ENCODE measurements around the gene SLC44A4.

SLC44A4 gene

GRCh38 chr6:31826793-31827285 lies 52.0 kb downstream of the SLC44A4 start (continued):
- TF ChIP-seq ZBTB21 (tag by site-specific recombination; IDR thresholded peaks at IDR 0.05) (no peak), ZNF341 (tag by site-specific recombination; IDR thresholded peaks at IDR 0.05; ENCODE audit: low read depth) (no peak), ZNF768 (tag by site-specific recombination; IDR thresholded peaks at IDR 0.05) (no peak), ZEB2 (tag by site-specific recombination; IDR thresholded peaks at IDR 0.05) (peak; percentile 62; the same call in 1 of the 2 replicates), KLF1 (tag by site-specific recombination; IDR thresholded peaks at IDR 0.05) (peak; percentile 87), ZNF843 (tag by site-specific recombination; IDR thresholded peaks at IDR 0.05) (no peak), ZNF707 (tag by site-specific recombination; IDR thresholded peaks at IDR 0.05) (no peak), ZNF660 (tag by site-specific recombination; IDR thresholded peaks at IDR 0.05) (peak; percentile 88; the same call in 1 of the 2 replicates), ZSCAN30 (tag by site-specific recombination; IDR thresholded peaks at IDR 0.05) (peak; percentile 56; the same call in 1 of the 2 replicates), ZNF2 (tag by site-specific recombination; IDR thresholded peaks at IDR 0.05) (no peak), SP3 (tag by site-specific recombination; IDR thresholded peaks at IDR 0.05) (peak; percentile 66), ZFP37 (tag by site-specific recombination; IDR thresholded peaks at IDR 0.05) (no peak), YY2 (tag by site-specific recombination; IDR thresholded peaks at IDR 0.05) (peak; percentile 45; the same call in 1 of the 2 replicates), KLF10 (tag by site-specific recombination; IDR thresholded peaks at IDR 0.05) (peak; percentile 96), ZNF776 (tag by site-specific recombination; IDR thresholded peaks at IDR 0.05; ENCODE audit: borderline replicate concordance) (no peak), HIC1 (tag by site-specific recombination; IDR thresholded peaks at IDR 0.05) (no peak), ZXDB (tag by site-specific recombination; IDR thresholded peaks at IDR 0.05) (peak; percentile 57), SALL2 (tag by site-specific recombination; IDR thresholded peaks at IDR 0.05; ENCODE audit: borderline replicate concordance) (no peak), ZNF146 (tag by site-specific recombination; IDR thresholded peaks at IDR 0.05) (no peak), ZNF394 (tag by site-specific recombination; IDR thresholded peaks at IDR 0.05; ENCODE audit: borderline replicate concordance) (peak; percentile 52; the same call in 1 of the 2 replicates), ZNF19 (tag by site-specific recombination; IDR thresholded peaks at IDR 0.05; ENCODE audit: low read depth) (no peak), ZNF530 (tag by site-specific recombination; IDR thresholded peaks at IDR 0.05; ENCODE audit: low read depth) (no peak), KLF8 (tag by site-specific recombination; IDR thresholded peaks at IDR 0.05) (peak; percentile 91), ZNF777 (tag by site-specific recombination; IDR thresholded peaks at IDR 0.05; ENCODE audit: borderline replicate concordance) (no peak), ZNF221 (tag by site-specific recombination; IDR thresholded peaks at IDR 0.05; ENCODE audit: borderline replicate concordance) (no peak), EGR2 (tag by site-specific recombination; IDR thresholded peaks at IDR 0.05; ENCODE audit: low read depth) (no peak), ZNF596 (tag by site-specific recombination; IDR thresholded peaks at IDR 0.05) (no peak), ZNF426 (tag by site-specific recombination; IDR thresholded peaks at IDR 0.05) (no peak), ZBTB7A (tag by site-specific recombination; IDR thresholded peaks at IDR 0.05; ENCODE audit: low read depth) (no peak), ZNF324 (tag by site-specific recombination; IDR thresholded peaks at IDR 0.05) (peak; percentile 76), ZNF488 (tag by site-specific recombination; IDR thresholded peaks at IDR 0.05) (no peak), GLIS1 (tag by site-specific recombination; IDR thresholded peaks at IDR 0.05) (no peak), ZNF169 (tag by site-specific recombination; IDR thresholded peaks at IDR 0.05) (no peak), ZBTB17 (tag by site-specific recombination; IDR thresholded peaks at IDR 0.05) (no peak), ZNF175 (tag by site-specific recombination; IDR thresholded peaks at IDR 0.05) (no peak), ZNF664 (tag by site-specific recombination; IDR thresholded peaks at IDR 0.05) (no peak), ZNF791 (tag by site-specific recombination; IDR thresholded peaks at IDR 0.05) (no peak)
- TF ChIP-seq, protein P1, sequence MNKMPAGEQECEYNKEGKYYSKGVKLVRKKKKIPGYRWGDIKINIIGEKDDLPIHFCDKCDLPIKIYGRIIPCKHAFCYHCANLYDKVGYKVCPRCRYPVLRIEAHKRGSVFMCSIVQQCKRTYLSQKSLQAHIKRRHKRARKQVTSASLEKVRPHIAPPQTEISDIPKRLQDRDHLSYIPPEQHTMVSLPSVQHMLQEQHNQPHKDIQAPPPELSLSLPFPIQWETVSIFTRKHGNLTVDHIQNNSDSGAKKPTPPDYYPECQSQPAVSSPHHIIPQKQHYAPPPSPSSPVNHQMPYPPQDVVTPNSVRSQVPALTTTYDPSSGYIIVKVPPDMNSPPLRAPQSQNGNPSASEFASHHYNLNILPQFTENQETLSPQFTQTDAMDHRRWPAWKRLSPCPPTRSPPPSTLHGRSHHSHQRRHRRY (tag by site-specific recombination; IDR thresholded peaks at IDR 0.05) = no peak
- TF ChIP-seq, protein P2, sequence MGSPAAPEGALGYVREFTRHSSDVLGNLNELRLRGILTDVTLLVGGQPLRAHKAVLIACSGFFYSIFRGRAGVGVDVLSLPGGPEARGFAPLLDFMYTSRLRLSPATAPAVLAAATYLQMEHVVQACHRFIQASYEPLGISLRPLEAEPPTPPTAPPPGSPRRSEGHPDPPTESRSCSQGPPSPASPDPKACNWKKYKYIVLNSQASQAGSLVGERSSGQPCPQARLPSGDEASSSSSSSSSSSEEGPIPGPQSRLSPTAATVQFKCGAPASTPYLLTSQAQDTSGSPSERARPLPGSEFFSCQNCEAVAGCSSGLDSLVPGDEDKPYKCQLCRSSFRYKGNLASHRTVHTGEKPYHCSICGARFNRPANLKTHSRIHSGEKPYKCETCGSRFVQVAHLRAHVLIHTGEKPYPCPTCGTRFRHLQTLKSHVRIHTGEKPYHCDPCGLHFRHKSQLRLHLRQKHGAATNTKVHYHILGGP (tag by site-specific recombination; IDR thresholded peaks at IDR 0.05) = no peak
